ENCODE results near the gene SLC43A1.

The SLC43A1 gene

DNA sequence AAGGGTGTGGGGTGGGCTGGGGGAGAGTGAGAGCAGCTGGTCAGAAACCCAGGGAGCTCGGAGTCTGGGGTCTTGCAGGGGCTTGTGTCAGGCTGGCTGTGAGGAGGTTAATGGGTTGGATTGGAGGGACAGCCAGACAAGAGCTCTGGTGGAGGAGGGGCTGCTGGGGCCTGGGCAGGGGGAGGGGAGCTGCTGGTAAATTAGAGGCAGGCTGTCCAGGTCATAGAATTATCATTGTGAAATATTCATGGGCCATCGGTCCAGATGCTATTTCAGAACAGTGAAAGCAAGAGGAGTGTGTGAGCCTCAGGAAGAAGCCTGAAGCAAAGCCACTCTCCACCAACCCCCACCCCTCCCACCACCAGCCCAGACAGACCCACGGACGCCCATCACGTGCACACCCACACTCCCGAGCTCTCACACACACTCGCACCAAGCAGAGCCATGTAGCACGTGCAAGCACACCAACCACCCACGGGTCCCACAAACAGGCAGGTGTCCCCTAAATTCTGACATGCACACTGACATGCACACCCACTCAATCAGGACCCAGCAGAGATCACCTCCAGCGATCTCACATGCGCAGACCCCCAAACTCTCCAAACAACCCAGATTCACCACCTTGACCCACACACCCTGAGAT, 36.4 kb downstream of the SLC43A1 start:
- no peak for DNase-seq (ENCODE audit: low read depth in 2 of 2)

DNA sequence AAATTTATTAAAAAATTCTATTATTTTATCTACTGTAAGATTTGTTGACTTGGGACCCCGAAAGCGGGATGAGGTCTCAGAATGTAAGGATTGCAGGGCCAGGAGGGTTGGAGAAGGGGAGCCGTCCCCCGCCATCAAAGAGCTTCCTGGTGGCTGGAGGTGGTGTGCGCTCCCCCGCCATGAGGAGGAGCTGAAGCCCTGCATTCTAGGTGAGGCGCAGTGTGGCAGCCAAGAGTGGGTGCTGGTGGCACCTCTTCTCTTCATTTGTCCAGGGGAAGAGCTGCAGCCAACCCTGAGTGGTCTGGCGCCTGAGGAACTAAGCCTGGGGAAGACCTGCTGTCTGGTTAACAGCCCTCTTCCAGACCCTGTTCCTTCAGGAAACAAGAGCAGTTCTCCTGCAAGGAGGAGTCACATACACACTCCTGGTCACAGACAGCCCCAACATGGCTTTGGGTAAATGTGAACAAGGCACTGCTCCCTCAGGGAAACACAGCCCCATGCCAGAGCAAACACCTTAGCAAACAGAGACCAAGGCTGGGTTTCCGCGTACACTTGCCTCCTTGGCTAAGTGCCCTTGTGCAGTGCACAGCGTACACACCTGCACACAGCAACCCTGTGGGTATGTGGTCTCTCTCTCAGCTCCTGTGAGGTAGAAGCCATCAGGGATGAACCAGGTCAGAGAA, 37.9 kb downstream of the SLC43A1 start:
- no peak for DNase-seq (ENCODE audit: low read depth in 2 of 2)

DNA sequence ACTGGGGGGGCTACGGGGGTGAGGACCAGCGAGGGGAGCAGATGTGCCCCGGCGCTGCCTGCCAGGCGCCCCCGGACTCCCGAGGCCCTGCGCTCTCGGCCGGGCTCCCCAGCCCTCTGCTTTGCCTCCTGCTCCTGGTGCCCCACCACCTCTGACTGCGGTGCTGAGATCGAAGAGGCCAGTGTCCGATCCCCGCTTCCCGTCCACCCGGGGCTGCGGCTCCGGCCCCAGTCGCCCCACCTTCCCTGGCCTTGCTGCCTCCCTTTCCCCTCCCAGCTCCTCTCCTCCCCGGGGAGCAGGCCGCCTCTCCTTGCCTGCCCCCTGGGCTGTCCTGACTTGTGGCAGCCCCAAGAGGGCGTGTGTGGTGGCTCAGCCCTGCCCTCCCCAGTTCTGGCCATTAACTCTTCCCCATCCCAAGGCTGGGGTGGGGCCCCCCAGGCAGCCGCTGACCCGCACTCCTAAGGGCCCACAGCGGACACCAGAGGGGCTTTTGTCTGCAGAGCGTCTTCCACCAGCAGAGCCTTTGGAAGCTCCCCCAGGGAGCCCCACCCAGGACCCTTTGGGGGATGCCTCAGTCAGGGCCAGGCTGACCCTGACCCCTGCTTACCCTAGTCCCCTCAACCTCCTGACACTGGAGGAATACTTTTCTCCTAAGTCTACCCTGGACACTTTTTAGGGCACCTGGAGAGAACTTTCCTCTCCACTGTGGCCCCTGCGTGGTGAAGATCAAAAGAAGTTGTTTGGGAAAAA, 38.6 kb downstream of the SLC43A1 start:
- no peak for DNase-seq (ENCODE audit: low read depth in 2 of 2)

DNA sequence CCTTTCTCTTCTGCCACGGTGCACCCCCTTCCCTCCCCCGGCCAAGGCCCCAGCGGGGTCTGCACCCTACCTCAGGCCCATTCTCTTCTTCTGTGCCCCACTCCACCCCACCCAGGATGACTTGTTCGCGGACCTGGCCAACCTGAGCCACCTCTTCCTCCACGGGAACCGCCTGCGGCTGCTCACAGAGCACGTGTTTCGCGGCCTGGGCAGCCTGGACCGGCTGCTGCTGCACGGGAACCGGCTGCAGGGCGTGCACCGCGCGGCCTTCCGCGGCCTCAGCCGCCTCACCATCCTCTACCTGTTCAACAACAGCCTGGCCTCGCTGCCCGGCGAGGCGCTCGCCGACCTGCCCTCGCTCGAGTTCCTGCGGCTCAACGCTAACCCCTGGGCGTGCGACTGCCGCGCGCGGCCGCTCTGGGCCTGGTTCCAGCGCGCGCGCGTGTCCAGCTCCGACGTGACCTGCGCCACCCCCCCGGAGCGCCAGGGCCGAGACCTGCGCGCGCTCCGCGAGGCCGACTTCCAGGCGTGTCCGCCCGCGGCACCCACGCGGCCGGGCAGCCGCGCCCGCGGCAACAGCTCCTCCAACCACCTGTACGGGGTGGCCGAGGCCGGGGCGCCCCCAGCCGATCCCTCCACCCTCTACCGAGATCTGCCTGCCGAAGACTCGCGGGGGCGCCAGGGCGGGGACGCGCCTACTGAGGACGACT, 39.3 kb downstream of the SLC43A1 start:
- no peak for DNase-seq (ENCODE audit: low read depth in 2 of 2)

DNA sequence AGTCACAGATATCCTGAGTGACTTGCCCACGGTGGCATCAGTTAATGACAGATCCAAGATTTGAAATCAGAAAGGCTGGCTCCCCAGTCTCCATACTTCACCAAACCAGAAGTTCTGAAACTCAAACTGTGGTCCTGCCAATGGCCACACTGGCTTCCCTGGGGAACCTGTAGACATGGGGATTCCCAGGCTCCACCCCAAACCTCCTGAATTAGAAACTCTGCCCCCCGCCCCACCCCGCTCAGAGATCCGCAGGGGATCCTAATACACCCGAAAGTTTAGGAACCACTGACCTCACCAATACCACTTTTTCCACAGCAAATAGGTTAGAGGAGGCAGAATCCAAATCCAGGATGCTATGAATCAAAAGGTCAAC, 39.8 kb downstream of the SLC43A1 start:
- no peak for DNase-seq (ENCODE audit: low read depth in 2 of 2)

DNA sequence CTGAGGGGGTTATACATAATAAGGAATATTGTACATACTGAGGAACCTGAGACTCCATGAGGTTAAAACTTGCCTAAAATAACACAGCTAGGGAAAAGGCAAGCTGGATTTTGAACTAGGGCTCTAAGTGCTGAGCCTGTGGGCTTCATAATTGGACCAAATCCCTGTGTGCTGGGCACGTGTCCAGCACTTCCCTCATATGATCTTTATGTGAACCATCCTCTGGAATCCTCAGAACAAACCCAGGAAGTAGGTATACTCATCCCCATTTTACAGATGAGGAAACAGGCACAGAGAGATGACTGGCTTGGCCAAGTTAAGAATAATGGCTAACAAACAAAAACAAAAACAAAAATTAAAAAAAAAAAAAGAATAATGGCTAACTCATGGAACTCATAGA, 40.3 kb downstream of the SLC43A1 start:
- no peak for DNase-seq (ENCODE audit: low read depth in 2 of 2)

DNA sequence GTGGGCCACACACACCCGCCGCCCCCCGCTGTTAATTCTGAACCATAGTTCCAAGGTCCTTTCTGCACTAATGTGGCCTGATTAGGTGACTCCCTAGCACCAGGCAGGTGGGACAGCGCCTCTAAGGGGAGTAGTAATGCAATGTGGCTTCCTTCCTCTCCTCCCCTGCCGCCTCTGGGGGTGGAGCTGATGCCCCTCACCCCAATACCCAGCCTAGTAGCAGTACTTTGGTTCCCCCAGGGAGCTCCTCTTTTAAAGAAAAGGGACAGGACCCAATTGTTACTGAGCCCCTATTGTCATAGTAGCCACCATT, 40.7 kb downstream of the SLC43A1 start:
- no peak for DNase-seq (ENCODE audit: low read depth in 2 of 2)

DNA sequence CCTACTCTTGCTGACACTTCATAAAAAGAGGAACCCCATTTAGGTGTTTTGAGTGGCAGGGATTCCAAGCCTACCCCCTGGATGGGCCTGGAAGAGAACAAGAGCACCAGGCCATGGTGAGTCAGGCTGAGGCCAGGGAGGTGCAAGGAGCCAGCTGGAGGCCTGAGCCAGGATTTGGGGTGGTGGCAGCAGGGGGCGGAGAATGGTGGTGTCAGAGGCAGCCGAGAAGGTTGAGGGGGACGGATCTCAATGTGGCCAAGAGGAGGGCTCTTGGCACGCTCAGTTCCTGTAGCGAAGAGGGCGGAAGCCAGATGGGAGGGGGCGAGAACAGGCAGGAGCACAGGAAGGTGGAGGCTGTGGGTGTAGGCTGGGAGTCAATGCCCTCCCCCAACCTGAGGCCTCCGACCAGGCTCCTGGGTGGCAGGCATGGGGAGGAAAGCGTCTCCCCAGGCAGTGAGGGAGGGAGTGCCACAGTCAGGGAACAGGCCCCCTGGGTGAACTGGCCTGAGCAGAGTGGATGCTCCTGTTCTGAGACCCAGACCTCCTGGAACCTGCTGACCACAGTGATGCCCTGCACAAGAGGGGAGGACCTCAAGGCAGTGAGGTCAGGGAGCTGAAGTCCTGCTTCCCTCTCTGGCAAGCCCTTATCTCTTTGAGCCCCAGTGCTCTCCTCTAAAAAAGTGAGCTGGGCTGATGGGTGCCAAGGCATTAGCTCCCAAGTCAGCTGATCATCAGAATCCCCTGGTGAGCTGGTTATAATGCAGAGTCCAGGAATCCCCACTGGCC, 41.3 kb downstream of the SLC43A1 start:
- no peak for DNase-seq (ENCODE audit: low read depth in 2 of 2)

DNA sequence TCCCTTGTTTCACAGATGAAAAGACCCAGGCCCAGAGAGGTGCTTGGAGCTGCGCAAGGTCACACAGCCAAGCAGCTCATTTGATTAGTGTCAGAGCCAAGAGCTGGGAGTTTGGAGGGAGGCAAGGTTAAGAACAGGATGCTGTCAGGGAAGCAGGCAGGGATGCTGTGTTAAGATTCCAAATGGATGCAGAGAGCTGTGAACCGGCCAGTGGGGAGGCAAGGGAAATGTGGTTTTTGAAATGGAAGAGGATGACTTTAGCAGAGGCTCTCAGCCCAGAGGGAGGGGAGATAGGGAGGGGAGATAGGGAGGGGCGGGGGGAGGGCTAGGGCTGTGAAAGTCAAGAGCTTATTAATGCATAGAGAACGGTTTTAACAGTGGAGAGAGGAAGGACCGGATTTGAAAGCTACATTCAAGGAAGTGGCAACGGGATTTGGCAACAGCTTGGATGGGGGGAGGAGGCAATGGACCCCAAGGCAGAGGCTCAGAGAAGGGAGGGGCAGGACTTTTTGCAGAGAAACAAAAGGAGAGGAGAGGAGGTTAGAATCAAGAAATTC, 42.1 kb downstream of the SLC43A1 start:
- no peak for DNase-seq (ENCODE audit: low read depth in 2 of 2)

DNA sequence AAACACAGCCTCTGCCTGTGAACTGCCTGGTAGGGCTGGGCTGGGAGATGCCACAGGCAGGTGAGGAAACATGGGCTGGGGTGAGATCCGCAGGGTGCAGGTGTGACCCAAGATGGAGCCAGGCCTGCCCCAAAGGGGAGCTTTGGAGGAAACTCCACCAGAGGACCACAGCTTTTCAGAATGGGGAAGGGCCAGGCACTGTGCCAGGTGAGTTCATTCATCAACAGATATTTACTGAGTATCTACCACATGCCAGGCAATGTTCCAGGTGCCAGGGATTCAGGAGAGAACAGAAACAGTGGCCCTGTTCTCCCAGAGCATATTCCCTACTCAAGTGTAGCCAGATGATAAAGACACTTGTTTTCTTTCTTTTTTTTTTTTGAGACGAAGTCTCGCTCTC, 44.0 kb downstream of the SLC43A1 start:
- no peak for DNase-seq (ENCODE audit: low read depth in 2 of 2)

DNA sequence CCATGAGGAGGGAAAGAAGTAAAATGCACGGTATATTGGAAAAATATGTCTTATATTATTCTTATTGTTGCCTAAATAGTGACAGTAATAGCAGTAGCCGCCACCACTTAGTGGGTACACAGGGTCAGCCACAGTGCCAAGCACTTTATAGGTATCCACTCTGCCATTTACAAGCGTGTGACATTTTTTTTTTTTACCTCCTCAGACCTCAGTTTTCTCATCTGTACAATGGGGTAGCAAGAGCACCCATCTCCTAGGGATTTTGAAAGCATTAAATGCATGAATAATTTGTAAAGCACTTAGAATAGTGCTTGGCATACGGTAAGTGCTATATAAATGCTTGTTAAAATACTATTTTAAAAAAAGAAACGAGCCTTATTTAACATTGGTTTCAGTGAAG, 46.2 kb downstream of the SLC43A1 start:
- no peak for DNase-seq (ENCODE audit: low read depth in 2 of 2)

DNA sequence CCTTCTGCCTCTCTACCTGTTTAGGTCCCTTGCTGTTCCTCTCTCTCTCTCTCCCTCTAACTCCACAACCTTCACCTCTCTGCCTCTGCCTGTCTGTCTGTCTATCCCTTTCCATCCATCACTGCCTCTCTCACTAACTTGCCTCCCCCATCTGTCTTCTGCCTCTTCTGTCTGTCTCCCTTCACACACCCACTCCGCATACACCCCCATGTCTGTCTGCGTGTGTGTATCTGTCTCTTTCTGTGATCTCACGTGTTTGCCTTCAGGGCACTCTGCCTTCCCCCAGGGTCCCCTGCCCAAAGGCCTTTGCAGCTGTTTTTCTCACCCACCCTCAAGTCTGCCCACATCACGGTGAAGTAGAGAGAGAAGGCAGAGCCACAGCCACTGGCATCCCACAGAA, 47.2 kb downstream of the SLC43A1 start:
- no peak for DNase-seq (ENCODE audit: low read depth in 2 of 2)

DNA sequence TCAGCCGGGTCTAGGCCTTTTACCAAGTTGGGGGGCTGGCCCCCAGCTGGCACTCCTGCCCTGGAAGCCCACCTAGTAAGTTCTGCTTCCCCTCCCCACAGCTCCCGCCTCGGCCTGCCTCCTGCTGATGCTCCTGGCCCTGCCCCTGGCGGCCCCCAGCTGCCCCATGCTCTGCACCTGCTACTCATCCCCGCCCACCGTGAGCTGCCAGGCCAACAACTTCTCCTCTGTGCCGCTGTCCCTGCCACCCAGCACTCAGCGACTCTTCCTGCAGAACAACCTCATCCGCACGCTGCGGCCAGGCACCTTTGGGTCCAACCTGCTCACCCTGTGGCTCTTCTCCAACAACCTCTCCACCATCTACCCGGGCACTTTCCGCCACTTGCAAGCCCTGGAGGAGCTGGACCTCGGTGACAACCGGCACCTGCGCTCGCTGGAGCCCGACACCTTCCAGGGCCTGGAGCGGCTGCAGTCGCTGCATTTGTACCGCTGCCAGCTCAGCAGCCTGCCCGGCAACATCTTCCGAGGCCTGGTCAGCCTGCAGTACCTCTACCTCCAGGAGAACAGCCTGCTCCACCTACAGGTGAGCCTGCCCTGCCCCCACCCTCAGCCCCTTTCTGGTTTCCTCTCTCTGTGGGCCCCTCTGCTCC, 47.9 kb downstream of the SLC43A1 start:
- DNase-seq (ENCODE audit: low read depth in 2 of 2) = no peak

DNA sequence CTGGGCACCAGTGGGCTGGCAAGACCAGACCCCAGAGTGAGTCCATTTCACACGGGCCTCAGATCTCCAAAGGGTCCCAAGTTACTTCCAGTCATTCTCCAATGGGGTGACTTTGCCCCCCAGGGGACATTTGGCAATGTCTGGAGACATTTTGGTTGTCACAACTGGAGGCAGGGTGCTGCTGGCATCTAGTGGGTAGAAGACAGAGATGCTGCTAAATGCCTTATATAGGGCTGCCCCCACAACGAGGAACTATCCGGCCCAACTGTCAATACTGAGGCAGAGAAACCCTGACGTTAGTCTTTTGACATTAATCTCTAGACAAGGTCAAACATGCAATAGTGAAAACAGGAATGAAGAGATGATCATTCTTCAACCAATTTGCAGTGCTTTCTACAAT, 48.8 kb downstream of the SLC43A1 start:
- DNase-seq (ENCODE audit: low read depth in 2 of 2) = no peak

DNA sequence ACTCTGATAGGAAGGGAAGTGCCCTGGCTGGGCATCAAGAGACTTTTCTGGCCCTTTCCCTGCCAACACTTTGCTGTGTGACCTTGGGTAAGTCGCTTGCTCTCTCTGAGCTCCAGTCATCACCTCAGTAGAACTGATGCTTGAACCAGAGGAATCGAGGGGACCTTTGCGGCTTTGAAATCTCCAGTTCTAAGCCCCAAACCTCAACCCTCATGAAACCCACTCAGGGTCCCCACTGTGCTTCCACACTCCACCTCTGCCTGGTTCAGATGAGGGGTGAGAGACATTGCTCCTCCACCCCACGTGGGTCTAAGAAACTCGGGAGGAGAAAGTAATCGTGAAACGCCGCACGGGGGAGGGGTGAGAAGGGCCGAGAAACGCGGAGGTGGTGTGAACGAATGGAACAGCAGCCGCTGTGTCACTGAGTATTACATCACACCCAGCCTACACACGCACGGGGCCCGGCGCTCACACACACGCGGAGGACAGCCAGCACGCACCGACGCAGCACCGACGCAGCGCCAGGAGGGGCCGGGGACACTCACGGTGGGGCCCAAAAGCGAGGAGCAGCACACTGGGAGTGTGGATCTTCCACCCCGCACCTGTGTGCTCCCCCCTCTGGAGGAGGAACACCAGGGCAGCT, 50.8 kb downstream of the SLC43A1 start:
- no peak for DNase-seq (ENCODE audit: low read depth in 2 of 2)

DNA sequence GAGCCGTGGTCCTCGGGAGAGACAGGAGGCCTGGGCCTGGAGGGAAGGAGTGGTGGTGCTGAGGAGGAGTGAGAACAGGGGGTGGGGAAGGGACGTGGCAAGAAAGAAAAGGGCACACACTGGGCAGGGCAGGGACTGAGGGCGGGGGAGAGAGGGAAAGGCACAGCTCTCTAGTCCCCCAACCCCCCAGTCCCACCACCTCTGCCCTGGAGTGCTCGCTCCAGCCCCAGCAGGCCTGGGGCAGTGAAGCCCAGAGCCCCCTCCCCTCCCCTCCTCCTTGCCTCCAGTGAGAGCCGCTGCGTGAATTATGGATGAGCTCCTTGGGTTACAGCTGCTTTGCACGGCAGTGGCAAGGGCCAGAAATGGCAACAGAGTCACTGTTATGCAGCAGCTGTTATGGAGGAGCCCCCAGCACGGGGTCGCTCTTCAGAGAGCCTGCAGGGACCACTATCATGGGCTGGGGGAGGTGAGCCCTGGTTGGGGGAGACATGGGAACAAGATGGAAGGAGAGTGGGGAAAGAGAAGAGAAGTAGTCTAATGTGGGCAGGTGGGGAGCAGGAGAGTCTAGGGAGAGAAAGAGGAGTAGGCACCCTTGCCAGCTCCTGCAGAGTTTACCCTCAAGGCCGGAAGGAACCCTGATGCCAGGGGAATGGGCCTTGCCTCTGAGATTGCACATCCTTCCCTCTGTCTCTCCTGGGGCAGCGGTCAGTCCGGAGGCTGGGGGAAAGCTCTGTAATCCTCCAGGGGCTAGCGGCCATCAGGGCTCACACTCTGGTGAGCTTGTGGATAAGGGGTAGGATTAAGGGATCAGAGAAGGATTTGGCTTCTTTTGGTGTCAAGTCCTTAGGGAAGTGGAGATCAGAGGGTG, 51.6 kb downstream of the SLC43A1 start:
- no peak for DNase-seq (ENCODE audit: low read depth in 2 of 2)

DNA sequence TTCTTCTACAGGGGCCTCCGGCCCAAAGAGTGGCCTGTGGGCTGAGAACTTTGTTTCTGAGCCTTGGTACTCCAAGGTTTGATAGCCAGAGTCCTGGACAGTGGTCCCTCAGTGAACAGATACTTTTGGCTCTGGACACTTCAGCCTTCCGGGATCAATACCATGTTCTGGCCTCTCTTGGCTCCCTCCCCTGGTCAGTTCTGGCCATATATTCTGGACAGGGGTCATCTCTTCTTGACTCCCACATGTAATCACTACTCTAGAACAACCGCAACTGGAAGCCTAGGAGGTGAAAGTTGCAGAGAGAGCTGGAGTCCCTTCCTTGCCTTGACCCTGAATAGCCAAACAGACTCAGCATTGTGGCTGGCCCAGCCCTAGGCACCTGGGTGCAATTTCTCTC, 52.9 kb downstream of the SLC43A1 start:
- no peak for DNase-seq (ENCODE audit: low read depth in 2 of 2)

DNA sequence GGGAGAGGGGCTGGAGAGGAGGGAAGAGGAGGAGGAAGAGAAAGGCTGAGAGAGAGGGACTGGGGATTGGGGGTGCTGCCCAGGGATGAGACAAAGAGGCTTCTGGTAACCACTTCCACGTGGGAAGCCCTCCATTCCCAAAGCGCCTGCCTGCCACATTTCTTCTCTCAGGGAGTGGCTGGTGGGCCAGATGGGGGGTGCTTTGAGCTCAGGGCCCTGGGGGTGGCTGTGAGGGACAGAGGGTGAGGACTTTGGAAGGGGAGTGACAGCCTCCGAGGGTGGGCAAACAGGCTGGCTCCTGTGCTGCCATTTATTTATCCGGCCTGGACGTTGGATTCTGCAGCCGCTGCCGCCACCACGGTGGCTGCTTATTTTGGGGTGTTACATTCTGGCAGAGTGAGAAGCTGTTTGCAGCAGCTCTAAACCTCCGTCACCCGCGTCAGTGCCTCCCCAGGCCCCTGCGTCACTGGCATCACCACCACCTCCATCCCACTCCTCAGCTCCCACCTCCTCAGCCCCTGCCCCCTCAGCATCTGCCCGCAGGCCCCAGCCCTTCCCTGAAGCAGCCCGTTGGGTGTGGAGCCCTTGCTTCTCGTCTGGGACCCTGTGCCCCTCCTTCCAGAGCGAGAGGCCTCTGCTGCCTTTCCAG, 53.5 kb downstream of the SLC43A1 start:
- DNase-seq (ENCODE audit: low read depth in 2 of 2) = no peak
